Prostate gland (tissue), 2 donors: ENCODE data around the gene MEX3D.

ENCODE experiments used
- CTCF ChIP-seq, 4 experiments: fragments of 200-600 bp in 2 of 4; fragments of 450-650 bp in 2 of 4; sonication (generic) in 2 of 4; IDR thresholded peaks; 1 replicate in 3 of 4; 2 replicates in 1 of 4; pipeline ENCODE4 v1.5.1; 2016 to 2019; ENCODE audit warnings: antibody characterized with exemption in 4 of 4, mild to moderate bottlenecking in 2 of 4, moderate library complexity in 2 of 4
- POLR2A ChIP-seq: fragments of 450-650 bp; IDR thresholded peaks from one replicate; pipeline ENCODE4 v1.6.1; 2016; ENCODE audit warnings: antibody characterized with exemption, mild to moderate bottlenecking
- POLR2AphosphoS5 ChIP-seq: sonication (generic); formaldehyde crosslinking; IDR thresholded peaks from one replicate; pipeline ENCODE4 v1.6.1; 2017; ENCODE audit warnings: antibody characterized with exemption

GRCh38 chr19:1612114-1613086 lies 44.3 kb upstream of the MEX3D start:
- no peak for TF ChIP-seq POLR2AphosphoS5
- no peak for TF ChIP-seq CTCF (IDR thresholded peaks at IDR 0.05)
- no peak for TF ChIP-seq POLR2A
